Suppressor macrophage treated with lipopolysaccharide for 1 hour (primary cell): ENCODE data around the gene CHMP4B.
"Not testable (repeated sequence)": the region's sequence is repeated elsewhere in the genome, so short reads cannot be mapped to it uniquely, and the experiment has no call there.

ENCODE experiments used
- DNase-seq, 3 donors: peaks; one replicate each; pipeline ENCODE4 v3.0.0-alpha.2; 2020 to 2022

Gene CHMP4B

DNA sequence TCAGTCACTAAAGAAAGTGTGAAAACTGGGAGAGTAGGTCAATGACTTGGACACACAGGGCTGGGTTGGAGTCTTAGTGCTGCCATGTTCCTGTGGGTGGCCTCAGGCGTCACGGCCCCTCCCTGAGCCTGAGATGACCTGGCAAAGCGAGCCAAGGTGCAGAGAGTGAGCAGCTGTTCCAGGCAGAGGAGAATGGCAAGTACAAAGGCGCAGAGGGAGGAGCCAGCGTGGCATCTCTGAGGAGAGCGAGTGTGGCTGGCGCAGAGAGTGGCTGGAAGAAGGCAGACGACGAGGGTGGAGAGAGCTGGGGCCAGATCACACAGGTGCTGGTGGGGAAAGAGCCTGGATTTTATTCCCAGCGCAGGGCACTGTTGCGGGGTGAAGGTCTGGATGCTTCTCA is 20.6 kb upstream of the CHMP4B start:
- DNase-seq = no peak

DNA sequence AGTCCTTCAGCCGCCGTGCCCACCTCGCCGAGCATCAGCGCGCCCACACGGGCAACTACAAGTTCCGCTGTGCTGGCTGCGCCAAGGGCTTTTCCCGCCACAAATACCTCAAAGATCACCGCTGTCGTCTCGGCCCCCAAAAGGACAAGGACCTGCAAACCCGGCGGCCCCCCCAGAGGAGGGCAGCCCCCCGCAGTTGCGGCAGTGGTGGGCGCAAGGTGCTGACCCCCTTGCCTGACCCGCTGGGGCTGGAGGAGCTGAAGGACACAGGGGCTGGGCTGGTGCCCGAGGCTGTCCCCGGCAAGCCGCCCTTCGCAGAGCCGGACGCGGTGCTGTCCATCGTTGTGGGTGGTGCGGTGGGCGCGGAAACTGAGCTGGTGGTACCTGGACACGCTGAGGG is 20.1 kb upstream of the CHMP4B start:
- DNase-seq = no peak

DNA sequence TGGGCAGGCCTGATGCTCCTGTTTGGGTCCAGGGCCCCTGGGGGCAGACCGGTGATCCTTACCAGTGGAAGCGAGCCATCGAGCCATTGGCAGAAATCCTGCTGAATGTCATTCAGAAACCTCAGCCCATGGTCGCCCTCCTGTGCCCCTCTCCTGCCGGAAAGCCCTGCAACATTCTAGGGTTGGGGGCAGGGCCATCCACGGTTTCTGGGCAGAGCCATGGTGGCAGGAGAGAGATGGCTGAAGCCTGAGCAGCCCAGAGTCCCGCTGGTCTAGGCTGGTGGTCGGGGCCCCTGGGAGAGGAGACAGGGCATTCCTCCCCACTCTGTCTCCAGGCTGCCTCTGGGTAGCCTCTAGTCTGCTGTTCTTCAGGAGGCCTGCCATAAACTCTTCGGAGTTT is 19.6 kb upstream of the CHMP4B start:
- no peak for DNase-seq

DNA sequence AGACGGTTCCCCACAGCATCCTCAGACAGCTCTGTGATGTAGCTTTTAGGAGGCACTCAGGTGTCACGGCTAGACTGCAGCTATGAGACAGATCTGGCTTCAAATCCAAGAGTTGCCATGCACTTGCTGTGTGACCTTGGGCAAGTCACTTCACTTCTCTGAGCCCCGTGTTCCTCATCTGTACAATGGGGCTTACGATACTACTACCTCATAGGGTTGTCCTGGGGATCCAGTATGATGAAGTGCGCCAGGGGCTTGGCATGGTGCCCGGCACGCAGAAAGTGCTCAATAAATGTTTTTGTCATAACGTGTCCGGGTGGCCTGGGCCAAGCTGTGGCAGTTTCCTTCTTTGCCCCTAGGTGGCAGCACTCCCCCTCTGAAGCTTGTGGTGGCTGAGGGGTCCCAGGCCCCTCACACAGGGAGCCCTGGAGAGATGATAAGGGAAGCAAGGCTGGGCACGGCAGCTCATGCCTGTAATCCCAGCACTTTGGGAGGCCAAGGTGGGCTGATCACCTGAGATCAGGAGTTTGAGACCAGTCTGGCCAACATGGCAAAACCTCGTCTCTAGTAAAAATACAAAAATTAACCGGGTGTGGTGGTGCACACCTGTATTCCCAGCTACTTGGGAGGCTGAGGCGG is 19.1 kb upstream of the CHMP4B start:
- peak; percentile 38 to 63 (median 55) for DNase-seq

DNA sequence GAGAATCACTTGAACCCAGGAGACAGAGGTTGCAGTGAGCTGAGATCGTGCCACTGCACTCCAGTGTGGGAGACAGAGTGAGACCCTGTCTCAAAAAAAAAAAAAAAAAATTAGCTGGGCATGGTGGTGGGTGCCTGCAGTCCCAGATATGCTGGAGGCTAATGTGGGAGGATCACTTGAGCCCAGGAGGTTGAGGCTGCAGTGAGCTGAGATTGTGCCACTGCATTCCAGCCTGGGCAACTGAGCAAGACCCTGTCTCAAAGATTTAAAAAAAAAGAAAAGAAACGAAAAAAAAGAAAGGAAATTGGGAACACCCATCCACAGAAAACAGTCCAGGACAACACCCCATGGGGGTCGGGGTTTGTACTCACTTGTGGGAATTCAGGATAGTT is 18.6 kb upstream of the CHMP4B start:
- not testable (repeated sequence) for DNase-seq

DNA sequence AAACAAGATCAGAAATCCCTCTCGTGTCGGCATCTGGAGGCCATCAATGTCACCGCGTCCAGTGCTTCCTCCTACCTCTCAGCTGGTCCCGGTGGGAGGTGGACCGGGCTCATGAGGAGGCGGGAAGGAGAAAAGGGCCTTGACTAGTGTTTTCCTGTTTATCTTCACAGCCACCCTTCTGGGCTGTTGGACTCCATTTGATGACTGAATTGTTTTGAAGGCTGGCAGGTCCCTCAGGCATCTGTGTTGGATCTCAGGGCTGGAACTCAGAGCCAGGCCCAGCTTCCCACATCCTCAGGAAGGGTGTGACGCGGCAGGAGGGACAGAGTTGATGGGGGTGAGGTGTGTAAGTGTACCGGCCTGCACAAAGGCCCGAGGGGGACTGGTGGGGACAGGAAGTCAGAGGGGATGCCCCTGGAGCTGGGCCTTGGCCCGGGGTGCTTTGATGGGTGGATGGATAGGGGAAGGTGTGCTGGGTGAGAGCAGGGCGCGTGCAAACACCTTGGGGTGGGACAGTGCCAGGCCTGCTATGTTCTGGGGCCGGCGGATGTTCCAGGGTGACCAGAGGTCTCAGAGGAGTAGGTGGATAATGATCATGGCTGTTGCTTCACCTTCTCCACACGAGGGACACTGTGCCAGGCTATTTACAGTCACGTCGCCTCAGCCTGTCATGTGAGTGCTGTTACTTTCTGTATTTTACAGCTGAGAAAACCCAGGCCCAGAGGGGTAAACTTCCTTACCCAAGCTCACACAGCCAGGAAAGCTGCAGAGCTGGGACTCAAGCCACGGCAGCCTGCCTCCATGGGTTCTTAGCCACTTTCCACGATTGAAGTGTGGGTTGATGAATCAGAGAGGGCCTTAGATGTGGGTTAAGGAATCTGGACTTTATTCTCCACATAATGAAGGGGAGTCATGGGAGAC is 17.9 kb upstream of the CHMP4B start:
- no peak for DNase-seq

DNA sequence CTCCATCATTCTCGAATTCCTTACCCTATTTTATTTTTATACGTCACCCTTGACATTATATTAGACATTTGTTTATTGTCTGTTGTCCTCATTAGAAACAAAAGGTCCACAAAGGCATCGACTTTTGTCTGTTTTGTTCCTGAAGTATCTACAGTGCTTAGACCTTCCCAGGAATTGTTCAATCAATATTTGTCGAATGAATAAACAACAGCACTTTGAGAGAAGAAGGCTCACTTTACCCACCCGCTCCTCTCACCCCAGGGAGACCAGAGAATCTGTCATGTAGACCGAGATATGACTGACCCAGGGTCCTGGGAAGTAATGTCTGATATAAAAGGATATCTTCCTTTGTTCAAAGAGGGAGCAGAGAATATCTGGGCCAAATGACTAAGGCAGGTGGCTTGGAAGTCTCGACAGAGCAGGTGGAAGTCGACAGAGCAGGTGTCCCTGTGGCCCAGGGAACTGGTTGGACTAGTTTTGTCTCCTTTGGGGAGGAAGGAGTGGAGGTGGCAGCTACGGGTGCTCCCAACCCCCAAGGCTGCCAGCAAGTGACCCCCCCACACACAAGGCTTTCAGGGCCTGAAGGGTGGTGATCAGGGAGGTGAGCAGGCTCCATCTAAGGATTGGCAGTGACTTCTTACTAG is 14.8 kb upstream of the CHMP4B start:
- no peak for DNase-seq

DNA sequence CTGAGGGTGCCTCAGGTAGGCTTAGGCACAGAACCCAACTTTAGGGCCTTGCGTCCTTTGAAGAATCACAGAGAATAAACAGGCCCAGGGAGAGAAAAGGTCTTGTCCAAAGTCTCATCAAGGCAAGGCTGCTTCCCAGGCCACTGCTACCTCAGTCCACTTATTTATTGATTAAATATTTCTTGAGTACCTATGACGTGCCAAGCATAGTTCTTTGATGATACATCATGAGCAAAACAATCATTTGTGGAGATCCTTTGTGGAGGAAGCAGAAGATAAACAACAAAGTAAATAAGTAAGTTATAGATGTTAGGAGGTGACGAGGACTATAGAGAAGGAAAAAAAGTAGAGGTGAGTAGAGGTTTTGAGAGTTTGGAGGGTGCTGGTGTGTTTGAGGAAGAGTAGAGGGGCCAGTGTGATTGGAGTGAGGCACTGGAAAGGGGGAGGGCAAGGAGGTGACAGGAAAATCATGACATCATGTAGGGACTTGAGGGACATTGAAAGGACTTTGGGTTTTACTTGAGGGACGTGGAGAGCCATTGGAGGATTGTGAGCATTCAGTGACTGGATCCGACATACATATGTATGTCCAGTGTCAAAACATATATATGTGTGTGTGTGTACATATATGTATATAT is 14.1 kb upstream of the CHMP4B start:
- DNase-seq = no peak

DNA sequence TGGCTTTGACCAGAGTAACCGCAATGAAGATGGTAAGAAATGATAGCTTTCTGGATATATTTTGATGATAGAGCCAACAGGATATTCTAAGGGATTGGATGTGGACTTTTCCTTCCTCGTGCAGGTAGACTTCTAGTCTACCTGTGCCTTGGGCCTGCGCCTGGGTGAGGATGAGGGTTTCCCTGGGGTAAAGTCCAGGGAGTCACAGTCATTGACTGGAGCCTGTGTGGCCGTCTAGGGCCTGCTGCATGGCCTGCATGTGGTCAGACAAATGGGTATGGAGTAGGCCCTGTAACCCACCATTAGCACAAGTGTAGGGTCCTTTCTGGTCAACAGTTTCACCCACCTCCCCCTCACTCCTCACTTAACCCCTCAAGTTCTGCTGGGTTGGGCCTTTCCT is 12.7 kb upstream of the CHMP4B start:
- DNase-seq = no peak

DNA sequence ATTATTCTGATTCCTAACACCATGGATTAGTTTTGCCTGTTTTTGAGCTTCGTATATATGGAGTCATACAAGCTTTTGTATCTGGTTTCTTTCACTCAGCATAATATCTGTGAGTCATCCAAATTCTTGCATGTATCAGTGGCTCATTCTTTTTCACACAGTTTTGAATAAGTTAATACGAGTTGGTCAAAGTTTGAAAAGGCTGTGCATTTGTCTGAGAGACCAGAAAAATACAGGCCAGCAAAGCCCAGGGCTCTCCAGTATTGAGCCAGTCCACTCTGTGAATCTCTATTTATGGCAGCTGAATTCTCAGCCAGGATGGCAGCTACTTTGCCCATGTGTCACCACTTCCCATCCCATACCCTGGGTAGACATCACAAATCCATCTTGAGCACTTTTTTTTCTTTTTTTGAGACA is 7.2 kb upstream of the CHMP4B start:
- peak in 1 of 3 donors; percentile 50 for DNase-seq

DNA sequence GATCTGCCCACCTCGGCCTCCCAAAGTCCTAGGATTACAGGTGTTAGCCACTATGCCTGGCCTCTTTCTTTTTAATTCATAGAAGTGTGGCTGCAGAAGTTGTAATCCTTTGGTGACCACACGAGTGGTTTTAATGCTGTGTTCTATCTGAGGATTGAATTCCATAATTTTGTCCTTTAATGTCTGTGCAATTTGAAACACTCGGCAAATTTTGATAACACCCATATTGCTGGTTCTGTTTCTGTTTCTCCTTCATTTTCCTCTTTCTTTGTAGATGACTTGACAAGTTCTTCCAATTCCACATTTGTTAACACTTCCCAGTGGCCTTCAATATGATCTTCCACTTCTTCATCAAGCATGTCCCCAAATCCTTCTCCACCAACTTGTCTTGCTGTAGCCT is 2.8 kb upstream of the CHMP4B start:
- DNase-seq = no peak

DNA sequence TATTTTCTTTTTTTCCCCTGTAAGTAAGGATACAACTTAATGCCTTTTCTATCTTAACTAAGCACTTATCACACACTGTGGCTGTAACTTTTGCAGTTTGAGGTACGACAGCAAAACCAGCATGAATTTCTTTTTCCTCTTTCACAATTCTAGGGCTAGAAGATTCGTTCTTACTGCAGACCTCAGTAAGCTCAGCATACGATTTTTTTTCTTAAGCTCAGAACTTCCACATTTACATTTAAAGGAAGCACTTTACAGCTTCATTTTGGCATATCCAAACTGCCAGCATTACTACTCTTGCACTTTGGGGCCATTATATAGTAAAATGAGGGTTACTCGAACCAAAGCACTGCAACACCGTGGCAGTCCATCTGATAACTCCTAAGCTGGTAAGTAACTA is 889 bp upstream of the CHMP4B start:
- DNase-seq = peak in 2 of 3 donors; percentile 38 to 69

DNA sequence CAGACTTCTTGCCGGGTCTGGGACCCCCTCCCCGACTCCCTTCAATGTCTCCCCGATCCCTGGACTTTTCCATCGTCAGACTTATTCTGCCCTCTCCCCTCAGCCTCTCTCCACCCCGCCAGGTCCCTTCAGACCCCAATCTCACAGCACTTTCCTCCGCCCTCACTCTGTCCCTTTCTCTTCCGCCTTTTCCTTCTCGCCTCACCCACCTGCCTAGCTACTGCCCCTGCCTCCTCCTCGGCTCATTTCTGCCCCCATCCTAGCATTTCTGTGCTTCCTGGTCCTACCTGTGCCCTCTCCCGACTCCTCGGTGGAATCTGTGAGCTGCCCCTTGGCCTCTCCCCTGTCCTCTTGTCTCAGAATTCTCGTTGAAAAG is 616 bp downstream of the CHMP4B start:
- peak in 2 of 3 donors; percentile 42 to 54 for DNase-seq

DNA sequence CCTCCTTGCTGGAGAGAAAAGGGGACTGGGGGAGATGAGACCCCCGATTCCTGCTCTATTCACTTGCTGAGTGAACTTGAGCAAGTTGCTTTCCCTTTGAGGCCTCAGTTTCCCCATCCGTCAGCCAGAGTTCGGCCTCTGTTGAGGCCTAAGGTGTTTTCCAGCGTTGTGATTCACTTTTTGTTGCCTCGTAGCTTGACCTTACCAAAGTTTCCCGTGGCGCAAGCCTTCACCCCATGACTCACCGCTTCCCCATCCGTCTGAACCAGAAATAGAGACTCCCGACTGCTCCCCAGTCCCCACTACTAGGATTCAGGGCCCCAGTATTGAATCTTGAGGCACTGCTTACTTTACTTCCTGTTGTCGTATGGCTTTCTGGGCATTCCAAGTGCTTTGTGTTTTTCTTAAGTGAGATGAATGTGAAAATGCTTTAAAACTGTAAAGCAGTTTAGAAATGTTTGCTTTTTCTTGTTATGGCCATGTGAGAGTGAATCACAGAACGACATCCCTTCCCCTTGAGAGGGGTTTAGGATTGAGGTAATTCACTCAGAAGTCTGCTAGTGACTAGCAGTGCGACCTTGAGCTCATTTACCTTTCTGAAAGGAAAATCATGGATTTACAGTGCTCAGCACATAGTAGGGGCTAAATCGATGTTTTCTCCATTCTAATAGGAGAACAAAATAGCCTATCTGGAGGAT is 1.2 kb downstream of the CHMP4B start:
- DNase-seq = peak; percentile 95 to 98 (median 98)

DNA sequence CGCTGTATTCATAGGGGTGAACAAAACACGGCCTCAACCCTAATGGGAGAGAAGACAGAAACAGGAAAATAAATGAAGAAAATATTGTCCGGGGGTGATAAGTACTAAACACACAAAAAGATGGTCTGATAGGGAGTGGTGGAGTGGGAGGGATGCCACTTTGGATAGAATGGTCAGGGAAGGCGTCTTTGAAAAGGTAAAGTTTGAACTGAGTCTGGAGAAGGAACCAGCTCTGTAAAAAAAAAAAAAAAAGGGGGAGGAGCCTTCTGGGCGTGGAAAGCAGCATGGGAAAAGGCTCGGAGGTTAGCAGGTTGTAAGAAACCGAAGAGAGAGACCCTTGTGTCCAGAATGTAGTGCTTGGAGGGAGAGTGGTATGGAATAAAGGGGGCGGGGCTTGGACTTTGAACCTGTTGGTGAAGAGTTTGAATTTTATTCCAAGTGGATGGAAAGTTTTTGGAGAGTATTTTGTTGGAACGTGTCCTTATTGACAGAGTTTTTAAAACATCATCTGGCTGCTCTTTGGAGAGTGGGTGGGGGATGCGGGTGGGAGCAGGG is 1.8 kb downstream of the CHMP4B start:
- peak; percentile 56 to 57 (median 57) for DNase-seq

DNA sequence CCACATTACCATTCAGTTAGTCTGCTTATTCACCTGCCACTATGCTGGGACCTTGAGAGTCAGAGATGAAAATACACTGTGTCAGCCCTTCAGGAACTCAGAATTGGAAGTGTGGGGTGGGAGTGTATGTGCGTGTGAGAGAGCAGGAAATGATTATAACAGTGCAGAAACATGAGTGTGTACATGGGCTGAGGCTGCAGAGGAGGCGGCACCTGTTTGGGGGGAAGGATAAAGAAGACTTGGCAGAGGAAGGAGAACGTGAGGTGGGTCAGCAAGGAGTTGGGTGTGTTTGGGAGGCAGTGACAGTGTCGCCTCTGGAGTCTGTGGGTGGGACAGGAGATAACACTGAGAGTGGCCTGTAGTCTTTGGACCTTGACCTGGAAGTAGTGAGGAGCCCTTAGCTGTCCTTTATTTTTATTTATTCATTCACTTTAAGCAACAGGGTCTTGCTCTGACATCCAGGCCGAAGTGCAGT is 3.1 kb downstream of the CHMP4B start:
- no peak for DNase-seq

DNA sequence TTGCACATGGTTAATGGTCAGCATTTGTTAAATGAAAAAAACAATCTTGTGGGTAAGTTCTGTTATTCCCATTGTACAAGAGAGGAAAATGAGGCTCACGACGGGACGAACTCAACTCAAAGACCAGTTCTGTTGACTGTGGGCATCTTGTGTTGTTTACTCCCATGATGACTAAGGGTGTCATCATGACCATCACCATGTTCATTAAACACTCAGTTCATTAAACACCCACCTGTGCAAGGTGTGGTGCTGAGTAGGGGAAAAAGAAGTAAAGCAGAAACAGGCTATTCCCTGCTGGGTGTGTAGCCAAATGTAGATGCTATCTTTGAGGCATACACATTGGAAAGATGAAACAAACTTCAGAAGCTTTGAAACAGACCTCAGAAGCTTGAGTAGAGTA is 4.5 kb downstream of the CHMP4B start:
- no peak for DNase-seq

DNA sequence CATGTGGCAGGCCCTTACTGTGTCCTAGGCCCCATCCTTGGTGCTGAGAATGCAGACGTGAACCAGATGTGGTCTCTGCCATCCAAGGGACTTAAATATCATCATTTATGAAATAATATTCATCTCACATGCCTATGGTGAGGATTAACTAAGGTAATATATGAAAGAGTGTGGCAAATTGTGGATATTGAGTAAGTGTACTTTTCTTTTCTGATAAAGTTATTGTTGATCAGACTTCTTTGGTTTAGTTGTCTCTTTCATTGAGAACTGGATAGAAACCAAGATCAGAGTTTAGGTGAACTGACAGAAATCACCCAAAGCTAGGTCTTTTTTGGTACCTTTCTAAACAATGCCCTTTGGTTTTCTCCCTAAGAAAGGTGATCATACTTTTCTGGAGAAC is 5.0 kb downstream of the CHMP4B start:
- no peak for DNase-seq

DNA sequence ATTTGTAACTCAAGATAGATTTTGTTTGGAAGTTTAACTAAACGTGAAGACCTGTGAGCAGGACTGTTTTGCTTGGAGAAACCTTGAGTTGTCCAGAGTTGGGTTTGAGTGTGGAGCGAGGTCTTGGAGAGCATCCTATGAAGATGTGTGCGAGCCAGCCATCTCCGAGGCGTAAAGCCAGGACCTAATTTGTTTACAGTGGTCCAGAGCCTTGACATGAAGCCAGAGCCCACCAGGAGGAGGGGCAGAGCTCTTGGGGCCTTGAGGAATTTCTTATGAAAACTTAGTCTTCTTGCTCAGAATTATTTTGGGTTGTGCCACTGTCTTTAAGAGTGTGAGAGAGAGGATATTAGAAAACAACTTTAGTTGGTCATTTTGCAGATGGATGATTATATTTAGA is 6.3 kb downstream of the CHMP4B start:
- no peak for DNase-seq

DNA sequence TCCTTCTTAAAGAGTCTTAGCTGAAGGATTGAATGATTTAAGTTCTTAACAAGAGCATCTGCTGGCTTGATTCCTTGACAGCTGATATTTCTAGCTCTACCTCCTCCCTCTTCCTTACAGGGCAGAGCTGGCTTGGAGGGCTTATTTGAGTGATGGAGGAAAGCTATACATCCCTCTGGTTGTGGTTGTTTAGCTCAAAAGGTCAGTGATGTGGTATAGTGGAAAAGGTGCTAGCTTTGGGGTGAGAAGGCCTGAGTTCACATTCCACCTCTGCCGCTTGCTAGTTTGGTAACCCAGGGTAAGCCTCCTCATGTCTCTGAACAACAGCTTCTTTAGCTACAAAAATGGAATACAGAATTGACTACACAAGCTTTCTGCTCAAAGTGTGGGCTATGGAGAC is 8.3 kb downstream of the CHMP4B start:
- no peak for DNase-seq

DNA sequence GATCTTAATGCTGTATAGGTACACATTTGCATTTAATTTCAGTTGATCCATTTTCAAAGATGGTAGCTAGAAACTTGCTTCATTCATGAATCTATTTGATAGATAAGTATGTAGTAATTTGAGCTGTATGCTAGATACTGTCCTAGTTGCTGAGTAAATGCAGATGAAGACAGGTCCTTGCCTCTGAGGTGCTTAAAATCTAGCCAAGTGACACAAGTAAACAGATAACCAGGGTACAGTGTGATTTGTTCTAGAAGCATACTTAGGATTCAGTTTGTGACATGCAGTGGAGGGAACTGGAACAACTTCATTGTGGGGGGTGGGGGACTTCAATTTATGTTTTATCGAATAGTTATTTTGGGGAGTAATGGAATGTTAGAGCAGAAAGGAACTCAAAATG is 9.2 kb downstream of the CHMP4B start:
- no peak for DNase-seq

DNA sequence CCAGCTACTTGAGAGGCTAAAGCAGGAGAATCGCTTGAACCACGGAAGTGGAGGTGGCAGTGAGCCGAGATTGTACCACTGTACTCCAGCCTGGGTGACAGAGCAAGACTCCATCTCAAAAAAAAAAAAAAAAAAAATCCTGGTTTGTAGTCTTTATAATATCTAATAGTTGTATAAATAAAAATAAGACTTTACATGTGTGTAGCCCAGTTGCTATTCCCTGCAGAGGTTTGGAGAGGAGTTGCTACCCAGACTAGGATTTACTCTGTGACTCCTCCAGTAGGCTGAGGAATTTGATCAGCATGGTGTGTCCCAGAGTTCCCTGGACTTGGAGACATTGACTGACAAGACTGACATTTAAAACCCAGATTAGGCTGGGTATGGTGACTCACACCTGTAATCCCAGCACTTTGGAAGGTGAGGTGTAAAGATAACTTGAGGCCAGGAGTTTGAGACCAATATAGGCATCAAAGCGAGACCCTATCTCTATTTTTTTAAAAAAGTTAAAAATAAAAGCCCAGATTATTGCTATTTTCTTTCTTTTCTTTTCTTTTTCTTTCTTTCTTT is 10.2 kb downstream of the CHMP4B start:
- DNase-seq = no peak
